GM12875 (cell line): Measurements from ENCODE around the gene PPFIBP2.

ENCODE experiments used
- H3K4me3 ChIP-seq: one replicate; pipeline ENCODE4 v1.5.1; 2011; ENCODE audit warnings: low read depth, low read length, control low read depth
- TF ChIP-seq, protein P1 (sequence below): IDR thresholded peaks from 2 replicates; pipeline ENCODE4 v1.5.1; 2011; ENCODE audit warnings: low read depth, mild to moderate bottlenecking, control low read depth, inconsistent platforms, low read length, moderate library complexity, borderline replicate concordance; ENCODE audit not compliant: insufficient read depth

Gene PPFIBP2

DNA sequence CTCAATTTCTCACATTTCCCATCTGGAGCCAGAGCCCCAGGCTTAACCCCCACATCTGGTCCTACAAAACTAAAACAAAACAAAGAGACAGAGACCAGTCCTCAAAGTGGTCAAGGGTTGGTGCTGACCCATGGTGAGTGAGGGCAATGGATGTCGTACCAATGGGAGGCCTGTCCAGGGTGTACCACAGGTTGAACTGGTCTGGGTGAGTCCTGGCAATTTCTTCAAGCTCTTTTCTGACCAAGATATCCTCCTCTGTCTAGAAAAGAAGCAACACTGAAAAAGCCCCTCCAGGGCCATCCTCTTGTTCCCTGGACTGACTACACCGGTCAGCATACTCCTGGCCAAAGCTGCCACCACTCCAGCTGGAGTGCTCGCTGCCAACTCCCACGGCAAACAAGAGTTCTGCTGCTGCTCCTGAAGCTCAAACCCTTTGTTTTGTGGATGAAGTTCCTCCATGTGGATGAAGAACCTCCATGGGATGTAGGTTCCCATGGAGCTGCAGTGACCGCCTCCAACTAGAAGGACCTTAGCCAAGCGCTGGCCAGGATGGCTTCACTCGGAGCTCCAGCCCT, 152.6 kb downstream of the PPFIBP2 start:
- TF ChIP-seq, protein P1, sequence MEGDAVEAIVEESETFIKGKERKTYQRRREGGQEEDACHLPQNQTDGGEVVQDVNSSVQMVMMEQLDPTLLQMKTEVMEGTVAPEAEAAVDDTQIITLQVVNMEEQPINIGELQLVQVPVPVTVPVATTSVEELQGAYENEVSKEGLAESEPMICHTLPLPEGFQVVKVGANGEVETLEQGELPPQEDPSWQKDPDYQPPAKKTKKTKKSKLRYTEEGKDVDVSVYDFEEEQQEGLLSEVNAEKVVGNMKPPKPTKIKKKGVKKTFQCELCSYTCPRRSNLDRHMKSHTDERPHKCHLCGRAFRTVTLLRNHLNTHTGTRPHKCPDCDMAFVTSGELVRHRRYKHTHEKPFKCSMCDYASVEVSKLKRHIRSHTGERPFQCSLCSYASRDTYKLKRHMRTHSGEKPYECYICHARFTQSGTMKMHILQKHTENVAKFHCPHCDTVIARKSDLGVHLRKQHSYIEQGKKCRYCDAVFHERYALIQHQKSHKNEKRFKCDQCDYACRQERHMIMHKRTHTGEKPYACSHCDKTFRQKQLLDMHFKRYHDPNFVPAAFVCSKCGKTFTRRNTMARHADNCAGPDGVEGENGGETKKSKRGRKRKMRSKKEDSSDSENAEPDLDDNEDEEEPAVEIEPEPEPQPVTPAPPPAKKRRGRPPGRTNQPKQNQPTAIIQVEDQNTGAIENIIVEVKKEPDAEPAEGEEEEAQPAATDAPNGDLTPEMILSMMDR = no peak
- H3K4me3 ChIP-seq = no peak overlapping the region

DNA sequence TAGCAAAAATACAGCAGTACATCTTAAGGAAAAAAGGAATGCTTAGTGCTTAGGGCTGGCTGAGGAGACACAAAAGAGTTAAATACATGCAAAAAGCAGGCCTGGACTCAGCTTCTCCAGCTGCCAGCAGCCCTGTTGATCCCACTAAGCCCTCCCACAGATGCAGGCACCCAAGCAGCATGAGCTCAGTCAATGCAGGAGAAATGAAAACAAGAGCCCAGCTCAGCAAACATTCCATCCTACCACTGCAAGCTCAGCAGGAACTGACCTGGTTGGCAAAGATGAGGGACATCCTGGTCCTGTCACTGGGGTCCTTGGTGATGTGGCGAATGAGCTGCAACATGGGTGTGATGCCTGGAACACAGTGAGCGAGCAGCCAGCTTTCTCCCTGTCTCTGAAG, 153.7 kb downstream of the PPFIBP2 start:
- TF ChIP-seq, protein P1 = no peak
- H3K4me3 ChIP-seq = no peak overlapping the region

DNA sequence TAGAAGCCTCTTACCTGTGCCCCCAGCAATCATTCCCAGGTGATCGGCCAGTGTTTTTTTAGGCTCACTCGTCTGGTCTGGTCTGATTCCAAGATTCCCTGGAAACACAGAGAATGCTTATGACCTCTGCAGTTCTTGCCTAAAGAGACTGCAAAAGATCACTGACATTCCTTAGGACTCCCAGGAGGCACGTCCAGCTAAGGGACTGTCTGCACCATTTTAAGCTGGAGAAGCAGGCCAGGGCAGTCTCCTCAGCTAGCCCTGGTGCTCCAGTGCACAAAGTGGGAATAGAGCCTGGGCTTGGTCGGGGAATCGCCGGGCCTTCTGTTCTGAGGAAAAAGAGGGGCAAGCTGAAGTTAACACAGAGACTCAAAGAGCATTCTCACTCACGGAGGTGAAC, 154.7 kb downstream of the PPFIBP2 start:
- H3K4me3 ChIP-seq = no peak overlapping the region
- TF ChIP-seq, protein P1 = no peak

- TF ChIP-seq, protein P1 = no peak
- H3K4me3 ChIP-seq = no peak overlapping the region
These were observed 155.1 kb downstream of the PPFIBP2 start for GRCh38 chr11:7668911-7669310.

DNA sequence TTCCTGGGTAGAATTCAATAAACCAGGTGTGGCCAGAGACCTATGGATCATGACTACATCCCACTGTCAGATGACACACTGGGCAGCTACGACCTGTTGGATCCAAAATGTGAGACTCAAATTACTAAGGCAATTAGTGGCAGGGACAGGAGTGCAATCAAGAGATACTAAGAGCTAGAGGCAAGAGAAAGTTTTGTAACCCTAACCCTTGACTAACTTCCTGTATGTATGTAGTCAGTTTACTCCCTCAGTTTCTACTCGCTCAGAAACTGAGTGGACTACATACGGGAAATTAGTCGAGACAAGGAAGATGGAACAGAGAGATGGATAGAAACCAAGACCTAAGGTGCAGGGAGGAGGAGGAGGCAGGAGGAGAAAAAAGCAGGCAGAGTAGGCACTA, 156.8 kb downstream of the PPFIBP2 start:
- H3K4me3 ChIP-seq = no peak overlapping the region
- TF ChIP-seq, protein P1 = no peak

DNA sequence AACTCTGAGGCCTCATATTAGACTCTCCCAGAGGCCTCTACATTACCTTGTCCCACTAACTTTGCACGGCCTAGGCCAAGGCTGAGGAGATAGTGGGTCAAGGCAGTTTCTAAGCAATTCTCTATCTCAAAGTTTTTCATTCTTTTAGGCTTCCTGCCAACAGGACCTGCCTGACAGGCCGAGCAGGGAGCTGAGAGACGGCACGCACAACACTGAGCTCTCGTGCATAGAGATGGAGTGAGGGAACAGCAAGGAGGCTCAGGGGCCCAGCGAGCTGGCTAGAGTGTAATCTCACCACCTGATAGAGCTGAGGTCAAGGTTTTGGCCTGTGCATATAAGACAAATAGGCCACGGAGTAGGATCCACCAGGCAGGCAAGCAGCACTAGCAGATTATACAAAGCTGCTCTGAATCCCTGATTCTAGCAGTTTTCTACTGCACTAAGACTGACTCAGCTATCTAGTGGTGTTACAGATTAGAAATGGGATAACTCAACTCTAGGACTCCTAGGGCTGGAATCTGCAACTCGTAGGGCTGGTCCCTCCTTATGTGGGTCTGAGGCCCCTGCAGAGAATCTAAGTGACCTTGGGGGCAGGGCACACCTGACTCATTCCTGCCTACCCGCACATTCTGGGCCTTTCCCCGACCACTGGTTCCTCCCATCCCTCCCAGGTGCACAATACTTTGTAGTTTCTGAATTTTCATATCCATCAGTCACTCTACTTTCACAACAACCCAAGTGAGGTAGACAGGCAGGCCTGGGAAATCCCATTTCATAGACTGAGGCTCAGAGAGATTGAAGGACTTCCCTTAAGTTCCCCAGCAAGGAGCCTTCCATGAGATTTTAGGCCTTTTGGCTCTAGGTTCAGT, 157.8 kb downstream of the PPFIBP2 start:
- TF ChIP-seq, protein P1 = no peak
- no peak overlapping the region for H3K4me3 ChIP-seq
